ENCODE results near the gene OSBPL2. TPM values are rescaled to one million over a fixed set of nuclear protein-coding genes. Genes with fewer than 3 reads are reported as not detected.

Gene OSBPL2
- total and polyA plus RNA-seq, 2 experiments from 2014 or later: 16.6 to 31.2 TPM

GRCh38 chr20:62319346-62319909 is 81.1 kb downstream of the OSBPL2 start:
- H3F3A ChIP-seq (replicated peaks; ENCODE audit: low read depth): peaks cover 47% of the 10 kb centered on the region
- H3K27me3 ChIP-seq (ENCODE audit: insufficient read depth): no peaks in the 10 kb centered on the region
- no peak overlapping the region for H3K4me3 Mint-ChIP-seq
- peaks cover 38% of the 10 kb centered on the region for H3K27me3 Mint-ChIP-seq (ENCODE audit: insufficient read depth, low read depth, poor library complexity)
- H3K36me3 Mint-ChIP-seq (ENCODE audit: low read depth): peaks cover 78% of the 10 kb centered on the region
- DNase-seq (ENCODE audit: low spot score): no peak
- no peaks in the 10 kb centered on the region for H3K4me1 ChIP-seq (ENCODE audit: insufficient read depth)
- H3K9me3 Mint-ChIP-seq: peaks cover 23% of the 10 kb centered on the region
- H3K36me3 ChIP-seq (ENCODE audit: insufficient read depth): peaks cover 33% of the 10 kb centered on the region
- no peaks in the 10 kb centered on the region for H3K4me1 Mint-ChIP-seq
- no peak overlapping the region for H2AFZ ChIP-seq
- no peak overlapping the region for H3K4me3 ChIP-seq
- H3K9me2 ChIP-seq (ENCODE audit: insufficient read depth): no peaks in the 10 kb centered on the region
- no peak overlapping the region for H3K4me2 ChIP-seq
- H3K27ac Mint-ChIP-seq: no peak overlapping the region
- no peaks in the 10 kb centered on the region for H4K20me1 ChIP-seq (replicated peaks; ENCODE audit: insufficient read depth)
- no peaks in the 10 kb centered on the region for H3K79me2 ChIP-seq (replicated peaks; ENCODE audit: insufficient read depth)
- H3K27ac ChIP-seq (ENCODE audit: low read depth): no peak overlapping the region
- TF ChIP-seq REST (IDR thresholded peaks at IDR 0.05; ENCODE audit: unreplicated experiment) (no peak), POLR2AphosphoS5 (IDR thresholded peaks at IDR 0.05; ENCODE audit: low read depth) (no peak), ZNF462 (CRISPR knock-in tag; IDR thresholded peaks at IDR 0.05) (no peak), JUNB (IDR thresholded peaks at IDR 0.05; ENCODE audit: unreplicated experiment) (no peak), CREB1 (CRISPR knock-in tag; IDR thresholded peaks at IDR 0.05; ENCODE audit: low read depth) (no peak), NANOG (IDR thresholded peaks at IDR 0.05; ENCODE audit: borderline replicate concordance) (no peak), ETS1 (IDR thresholded peaks at IDR 0.05) (no peak), ZNF114 (CRISPR knock-in tag; IDR thresholded peaks at IDR 0.05) (no peak), CTCF (conservative IDR thresholded peaks at IDR 0.05; ENCODE audit: low read depth in 2 of 2) (no peak), STAT1 (IDR thresholded peaks at IDR 0.05; ENCODE audit: unreplicated experiment) (no peak), EZH2 (IDR thresholded peaks at IDR 0.05; ENCODE audit: low read depth, unreplicated experiment) (no peak), ZNF331 (CRISPR knock-in tag; IDR thresholded peaks at IDR 0.05; ENCODE audit: low read depth) (no peak), EZH2phosphoT487 (IDR thresholded peaks at IDR 0.05; ENCODE audit: unreplicated experiment) (no peak)
- ATAC-seq: no peak

All from GM23338 (cell line).